ENCODE data around the gene BRCC3.

BRCC3 gene

GRCh38 chrX:155056471-155056870, 14.8 kb upstream of the BRCC3 start:
- Histone ChIP-seq H3K27me3 (ENCODE audit: insufficient read depth, poor library complexity, severe bottlenecking) (no peaks in the 10 kb centered on the region), H3K4me1 (ENCODE audit: insufficient read depth, poor library complexity, severe bottlenecking) (no peaks in the 10 kb centered on the region), H3K27ac (ENCODE audit: poor library complexity, severe bottlenecking) (no peak overlapping the region), H3K9me3 (ENCODE audit: severe bottlenecking) (no peaks in the 10 kb centered on the region), H3K36me3 (ENCODE audit: low read depth) (peaks cover 8% of the 10 kb centered on the region), H3K4me3 (ENCODE audit: severe bottlenecking) (no peak overlapping the region)
- no peak for TF ChIP-seq CTCF (IDR thresholded peaks at IDR 0.05; ENCODE audit: poor library complexity, severe bottlenecking)
- ATAC-seq (ENCODE audit: low read depth): no peak
- DNase-seq (ENCODE audit: low spot score): no peak

- no peaks in the 10 kb centered on the region for H3K27me3 ChIP-seq (ENCODE audit: insufficient read depth, poor library complexity, severe bottlenecking)
- ATAC-seq (ENCODE audit: low read depth) (peak; percentile 78), DNase-seq (ENCODE audit: low spot score) (no peak)
- H3K9me3 ChIP-seq (ENCODE audit: severe bottlenecking): no peaks in the 10 kb centered on the region
- peaks cover 8% of the 10 kb centered on the region for H3K36me3 ChIP-seq (ENCODE audit: low read depth)
- H3K4me3 ChIP-seq (ENCODE audit: severe bottlenecking): no peak overlapping the region
- no peaks in the 10 kb centered on the region for H3K4me1 ChIP-seq (ENCODE audit: insufficient read depth, poor library complexity, severe bottlenecking)
- TF ChIP-seq CTCF (IDR thresholded peaks at IDR 0.05; ENCODE audit: poor library complexity, severe bottlenecking): peak; percentile 65
- H3K27ac ChIP-seq (ENCODE audit: poor library complexity, severe bottlenecking): no peak overlapping the region
Measured at GRCh38 chrX:155056877-155057792, 14.2 kb upstream of the BRCC3 start.

GRCh38 chrX:155061760-155062159, 9.5 kb upstream of the BRCC3 start:
- ATAC-seq (ENCODE audit: low read depth): no peak
- Histone ChIP-seq H3K4me1 (ENCODE audit: insufficient read depth, poor library complexity, severe bottlenecking) (peaks cover 11% of the 10 kb centered on the region), H3K4me3 (ENCODE audit: severe bottlenecking) (no peak overlapping the region), H3K9me3 (ENCODE audit: severe bottlenecking) (no peaks in the 10 kb centered on the region), H3K27me3 (ENCODE audit: insufficient read depth, poor library complexity, severe bottlenecking) (no peaks in the 10 kb centered on the region), H3K36me3 (ENCODE audit: low read depth) (peaks cover 13% of the 10 kb centered on the region), H3K27ac (ENCODE audit: poor library complexity, severe bottlenecking) (no peak overlapping the region)
- no peak for TF ChIP-seq CTCF (IDR thresholded peaks at IDR 0.05; ENCODE audit: poor library complexity, severe bottlenecking)
- DNase-seq (ENCODE audit: low spot score): no peak

GRCh38 chrX:155065035-155065734, 6.1 kb upstream of the BRCC3 start:
- no peak for TF ChIP-seq CTCF (IDR thresholded peaks at IDR 0.05; ENCODE audit: poor library complexity, severe bottlenecking)
- Histone ChIP-seq H3K27me3 (ENCODE audit: insufficient read depth, poor library complexity, severe bottlenecking) (no peaks in the 10 kb centered on the region), H3K9me3 (ENCODE audit: severe bottlenecking) (no peaks in the 10 kb centered on the region), H3K27ac (ENCODE audit: poor library complexity, severe bottlenecking) (peak overlapping the region; percentile 52), H3K4me3 (ENCODE audit: severe bottlenecking) (peak overlapping the region; percentile 16), H3K36me3 (ENCODE audit: low read depth) (peaks cover 10% of the 10 kb centered on the region), H3K4me1 (ENCODE audit: insufficient read depth, poor library complexity, severe bottlenecking) (peaks cover 29% of the 10 kb centered on the region)
- DNase-seq (ENCODE audit: low spot score): no peak
- peak; percentile 87 for ATAC-seq (ENCODE audit: low read depth)

All from RWPE2 (cell line).